ENCODE data around the gene PCED1B. TPM values are rescaled to one million over a fixed set of nuclear protein-coding genes. Genes with fewer than 3 reads are reported as not detected.

Gene PCED1B
- total and polyA plus RNA-seq, 12 donors, result 0.49 to 4.8 (median 0.88) TPM

- DNase-seq (no peak), ATAC-seq (no peak)
- no peaks in the 10 kb centered on the region for H3K27me3 ChIP-seq
- no peak overlapping the region for H3K4me3 ChIP-seq
- no peak for TF ChIP-seq CTCF (IDR thresholded peaks at IDR 0.05)
- no peak overlapping the region for H3K27ac ChIP-seq
- H3K9me3 ChIP-seq, result peaks cover 0 to under 1% (median 0%) of the 10 kb centered on the region in 11 donors
- 78 to 94% methylated on average over 3 of the region's 3 CpGs for WGBS, 2 donors
- peaks cover 0 to 8% (median 0%) of the 10 kb centered on the region in 9 donors for H3K4me1 ChIP-seq
- intact Hi-C loops (cut with DNase I), result no loop called here
- no peaks in the 10 kb centered on the region for H3K36me3 ChIP-seq
Observed at GRCh38 chr12:47095446-47096236, 16.2 kb downstream of the PCED1B start.

GRCh38 chr12:47097276-47097896 lies 18.0 kb downstream of the PCED1B start:
- ATAC-seq, result no peak
- H3K27ac ChIP-seq, result no peak overlapping the region
- no peaks in the 10 kb centered on the region for H3K27me3 ChIP-seq
- TF ChIP-seq CTCF (IDR thresholded peaks at IDR 0.05), result no peak
- no peaks in the 10 kb centered on the region for H3K36me3 ChIP-seq
- H3K4me3 ChIP-seq, result no peak overlapping the region
- WGBS, 2 donors, result 73 to 76% methylated on average over 7 of the region's 7 CpGs
- H3K4me1 ChIP-seq, result peaks cover 0 to 8% (median 0%) of the 10 kb centered on the region in 9 donors
- no peaks in the 10 kb centered on the region for H3K9me3 ChIP-seq
- intact Hi-C loops (cut with DNase I), result no loop called here
- no peak for DNase-seq

GRCh38 chr12:47098099-47098498 lies 18.7 kb downstream of the PCED1B start:
- DNase-seq (no peak), ATAC-seq (peak in 1 of 8 donors; percentile 55)
- Histone ChIP-seq H3K27me3 (no peaks in the 10 kb centered on the region), H3K36me3 (no peaks in the 10 kb centered on the region), H3K4me1 (peaks cover 0 to 8% (median 0%) of the 10 kb centered on the region in 9 donors), H3K9me3 (no peaks in the 10 kb centered on the region), H3K27ac (no peak overlapping the region), H3K4me3 (no peak overlapping the region)
- intact Hi-C loops (cut with DNase I), result no loop called here
- TF ChIP-seq CTCF (IDR thresholded peaks at IDR 0.05), result no peak
- 84 to 85% methylated on average over 6 of the region's 6 CpGs for WGBS, 2 donors

GRCh38 chr12:47099610-47100009 lies 20.2 kb downstream of the PCED1B start:
- peaks cover 0 to 8% (median 0%) of the 10 kb centered on the region in 9 donors for H3K4me1 ChIP-seq
- no peak overlapping the region for H3K27ac ChIP-seq
- intact Hi-C loops (cut with DNase I), result no loop called here
- 71 to 74% methylated on average over 2 of the region's 2 CpGs for WGBS, 2 donors
- H3K9me3 ChIP-seq, result no peaks in the 10 kb centered on the region
- DNase-seq (no peak), ATAC-seq (no peak)
- no peaks in the 10 kb centered on the region for H3K36me3 ChIP-seq
- no peak for TF ChIP-seq CTCF (IDR thresholded peaks at IDR 0.05)
- H3K27me3 ChIP-seq, result no peaks in the 10 kb centered on the region
- H3K4me3 ChIP-seq, result no peak overlapping the region
